HG03039 (cell line): Measurements from ENCODE around the gene TRMT5.

Experiments used
- ATAC-seq: cut with Tn5 transposase; IDR thresholded peaks from one replicate; pipeline ENCODE4 v1.9.1; 2021; ENCODE audit warnings: mild to moderate bottlenecking, moderate library complexity; ENCODE audit not compliant: unreplicated experiment

Gene TRMT5

GRCh38 chr14:60965402-60965801, 15.5 kb downstream of the TRMT5 start:
- no peak for ATAC-seq

GRCh38 chr14:60964904-60965303, 16.0 kb downstream of the TRMT5 start:
- no peak for ATAC-seq

GRCh38 chr14:60963761-60964160, 17.1 kb downstream of the TRMT5 start:
- ATAC-seq = no peak

- no peak for ATAC-seq
Observed at GRCh38 chr14:60958146-60958545, 22.7 kb downstream of the TRMT5 start.

GRCh38 chr14:60956632-60957031, 24.2 kb downstream of the TRMT5 start:
- no peak for ATAC-seq

- ATAC-seq = no peak
Observed at GRCh38 chr14:60956202-60956601, 24.7 kb downstream of the TRMT5 start.

- ATAC-seq = no peak
Observed at GRCh38 chr14:60951776-60952435, 29.0 kb downstream of the TRMT5 start.

GRCh38 chr14:60946773-60947172, 34.1 kb downstream of the TRMT5 start:
- no peak for ATAC-seq

- ATAC-seq = no peak
Observed at GRCh38 chr14:60945984-60946383, 34.9 kb downstream of the TRMT5 start.

GRCh38 chr14:60944204-60944603, 36.7 kb downstream of the TRMT5 start:
- no peak for ATAC-seq

GRCh38 chr14:60943637-60944032, 37.2 kb downstream of the TRMT5 start:
- ATAC-seq = no peak

GRCh38 chr14:60935319-60935718, 45.6 kb downstream of the TRMT5 start:
- ATAC-seq = no peak

- no peak for ATAC-seq
Observed at GRCh38 chr14:60933920-60934655, 46.8 kb downstream of the TRMT5 start.

- ATAC-seq = no peak
Observed at GRCh38 chr14:60931218-60931617, 49.7 kb downstream of the TRMT5 start.

- ATAC-seq = peak; percentile 96
Observed at GRCh38 chr14:60926002-60926401, 54.9 kb downstream of the TRMT5 start.

- no peak for ATAC-seq
Observed at GRCh38 chr14:60925286-60925685, 55.6 kb downstream of the TRMT5 start.

GRCh38 chr14:60922050-60922449, 58.8 kb downstream of the TRMT5 start:
- no peak for ATAC-seq
